Endothelial cell of umbilical vein (primary cell): ENCODE data around the gene CCDC136.

Experiments
- JUN ChIP-seq: IDR thresholded peaks from 2 replicates; pipeline ENCODE4 v1.6.1; 2011; ENCODE audit warnings: borderline replicate concordance, low read depth; ENCODE audit not compliant: insufficient read length, insufficient read depth
- POLR2AphosphoS5 ChIP-seq: IDR thresholded peaks from 2 replicates; pipeline ENCODE4 v1.6.1; 2012; ENCODE audit warnings: low read depth, mild to moderate bottlenecking, control low read depth, low read length, moderate library complexity; ENCODE audit not compliant: insufficient read depth
- TF ChIP-seq, protein P1 (sequence below), 2 donors: IDR thresholded peaks; 1 replicate in 1 of 2; 2 replicates in 1 of 2; pipeline ENCODE4 v1.5.1; 2011; ENCODE audit warnings: low read length in 2 of 2, mild to moderate bottlenecking in 2 of 2, moderate library complexity in 2 of 2, control low read depth in 1 of 2, inconsistent platforms in 1 of 2, low read depth in 1 of 2; ENCODE audit not compliant: insufficient read depth in 1 of 2; ENCODE audit errors: extremely low read depth in 1 of 2

GRCh38 chr7:128865303-128865702 is 73.5 kb downstream of the CCDC136 start:
- no peak for TF ChIP-seq JUN
- TF ChIP-seq, protein P1, sequence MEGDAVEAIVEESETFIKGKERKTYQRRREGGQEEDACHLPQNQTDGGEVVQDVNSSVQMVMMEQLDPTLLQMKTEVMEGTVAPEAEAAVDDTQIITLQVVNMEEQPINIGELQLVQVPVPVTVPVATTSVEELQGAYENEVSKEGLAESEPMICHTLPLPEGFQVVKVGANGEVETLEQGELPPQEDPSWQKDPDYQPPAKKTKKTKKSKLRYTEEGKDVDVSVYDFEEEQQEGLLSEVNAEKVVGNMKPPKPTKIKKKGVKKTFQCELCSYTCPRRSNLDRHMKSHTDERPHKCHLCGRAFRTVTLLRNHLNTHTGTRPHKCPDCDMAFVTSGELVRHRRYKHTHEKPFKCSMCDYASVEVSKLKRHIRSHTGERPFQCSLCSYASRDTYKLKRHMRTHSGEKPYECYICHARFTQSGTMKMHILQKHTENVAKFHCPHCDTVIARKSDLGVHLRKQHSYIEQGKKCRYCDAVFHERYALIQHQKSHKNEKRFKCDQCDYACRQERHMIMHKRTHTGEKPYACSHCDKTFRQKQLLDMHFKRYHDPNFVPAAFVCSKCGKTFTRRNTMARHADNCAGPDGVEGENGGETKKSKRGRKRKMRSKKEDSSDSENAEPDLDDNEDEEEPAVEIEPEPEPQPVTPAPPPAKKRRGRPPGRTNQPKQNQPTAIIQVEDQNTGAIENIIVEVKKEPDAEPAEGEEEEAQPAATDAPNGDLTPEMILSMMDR (IDR thresholded peaks at IDR 0.05; ENCODE audit: extremely low read depth in 1 of 2, insufficient read depth in 1 of 2, low read depth in 1 of 2, low read length in 2 of 2): no peak
- TF ChIP-seq POLR2AphosphoS5: no peak
